ENCODE measurements around the gene SIL1.

SIL1 gene

GRCh38 chr5:139205586-139205985 lies 7.4 kb upstream of the SIL1 start:
- TF ChIP-seq CTCF (IDR thresholded peaks at IDR 0.05; ENCODE audit: control extremely low read depth, extremely low read depth, low read depth, missing control alignments) = no peak
- CTCF ChIA-PET = interaction anchor here (1.3 kb wide), 1 partner anchor 9 kb away, joined by 4 read pairs; no protein-coding TSS in a partner anchor
- POLR2A ChIA-PET = interaction anchor here (0.6 to 0.7 kb wide), 3 partner anchors 137 to 441 kb away, joined by 3 read pairs; no protein-coding TSS in a partner anchor
- DNase-seq (ENCODE audit: extremely low spot score) = no peak

- POLR2A ChIA-PET = interaction anchor here (0.6 to 0.7 kb wide), 2 partner anchors 198 to 440 kb away, joined by 3 read pairs; no protein-coding TSS in a partner anchor
- TF ChIP-seq CTCF (IDR thresholded peaks at IDR 0.05; ENCODE audit: control extremely low read depth, extremely low read depth, low read depth, missing control alignments) = no peak
- DNase-seq (ENCODE audit: extremely low spot score) = no peak
- CTCF ChIA-PET = no interaction called here
Observed at GRCh38 chr5:139205124-139205523, 7.0 kb upstream of the SIL1 start.

GRCh38 chr5:139204196-139204595 lies 6.0 kb upstream of the SIL1 start:
- DNase-seq (ENCODE audit: extremely low spot score) = no peak
- TF ChIP-seq CTCF (IDR thresholded peaks at IDR 0.05; ENCODE audit: control extremely low read depth, extremely low read depth, low read depth, missing control alignments) = no peak
- ChIA-PET POLR2A (no interaction called here), CTCF (interaction anchor here (1.1 to 3.0 kb wide), 3 partner anchors 8 to 555 kb away, joined by 3 to 12 read pairs (median 4); no protein-coding TSS in a partner anchor)

- POLR2A ChIA-PET = no interaction called here
- no peak for TF ChIP-seq CTCF (IDR thresholded peaks at IDR 0.05; ENCODE audit: control extremely low read depth, extremely low read depth, low read depth, missing control alignments)
- CTCF ChIA-PET = interaction anchor here (0.7 to 2.4 kb wide), 5 partner anchors 10 to 67 kb away, joined by 3 to 10 read pairs (median 3); no protein-coding TSS in a partner anchor
- no peak for DNase-seq (ENCODE audit: extremely low spot score)
Observed at GRCh38 chr5:139199321-139199720, 1.2 kb upstream of the SIL1 start.

GRCh38 chr5:139196296-139196956 lies 1.7 kb downstream of the SIL1 start:
- ChIA-PET POLR2A (no interaction called here), CTCF (interaction anchor here (1.7 kb wide), 1 partner anchor 10 kb away, joined by 6 read pairs; no protein-coding TSS in a partner anchor)
- DNase-seq (ENCODE audit: extremely low spot score) = no peak
- no peak for TF ChIP-seq CTCF (IDR thresholded peaks at IDR 0.05; ENCODE audit: control extremely low read depth, extremely low read depth, low read depth, missing control alignments)

- POLR2A ChIA-PET = no interaction called here
- CTCF ChIA-PET = interaction anchor here (0.8 to 2.1 kb wide), 3 partner anchors 9 to 15 kb away, joined by 3 to 5 read pairs (median 3); no protein-coding TSS in a partner anchor
- TF ChIP-seq CTCF (IDR thresholded peaks at IDR 0.05; ENCODE audit: control extremely low read depth, extremely low read depth, low read depth, missing control alignments) = no peak
- DNase-seq (ENCODE audit: extremely low spot score) = no peak
Observed at GRCh38 chr5:139194486-139194885, 3.7 kb downstream of the SIL1 start.
